ENCODE results near the gene ADH7.

GRCh38 chr4:99400831-99401230, 34.3 kb downstream of the ADH7 start:
- TF ChIP-seq RAD21 (IDR thresholded peaks at IDR 0.05; ENCODE audit: low read depth): no peak
- TF ChIP-seq, protein P1, sequence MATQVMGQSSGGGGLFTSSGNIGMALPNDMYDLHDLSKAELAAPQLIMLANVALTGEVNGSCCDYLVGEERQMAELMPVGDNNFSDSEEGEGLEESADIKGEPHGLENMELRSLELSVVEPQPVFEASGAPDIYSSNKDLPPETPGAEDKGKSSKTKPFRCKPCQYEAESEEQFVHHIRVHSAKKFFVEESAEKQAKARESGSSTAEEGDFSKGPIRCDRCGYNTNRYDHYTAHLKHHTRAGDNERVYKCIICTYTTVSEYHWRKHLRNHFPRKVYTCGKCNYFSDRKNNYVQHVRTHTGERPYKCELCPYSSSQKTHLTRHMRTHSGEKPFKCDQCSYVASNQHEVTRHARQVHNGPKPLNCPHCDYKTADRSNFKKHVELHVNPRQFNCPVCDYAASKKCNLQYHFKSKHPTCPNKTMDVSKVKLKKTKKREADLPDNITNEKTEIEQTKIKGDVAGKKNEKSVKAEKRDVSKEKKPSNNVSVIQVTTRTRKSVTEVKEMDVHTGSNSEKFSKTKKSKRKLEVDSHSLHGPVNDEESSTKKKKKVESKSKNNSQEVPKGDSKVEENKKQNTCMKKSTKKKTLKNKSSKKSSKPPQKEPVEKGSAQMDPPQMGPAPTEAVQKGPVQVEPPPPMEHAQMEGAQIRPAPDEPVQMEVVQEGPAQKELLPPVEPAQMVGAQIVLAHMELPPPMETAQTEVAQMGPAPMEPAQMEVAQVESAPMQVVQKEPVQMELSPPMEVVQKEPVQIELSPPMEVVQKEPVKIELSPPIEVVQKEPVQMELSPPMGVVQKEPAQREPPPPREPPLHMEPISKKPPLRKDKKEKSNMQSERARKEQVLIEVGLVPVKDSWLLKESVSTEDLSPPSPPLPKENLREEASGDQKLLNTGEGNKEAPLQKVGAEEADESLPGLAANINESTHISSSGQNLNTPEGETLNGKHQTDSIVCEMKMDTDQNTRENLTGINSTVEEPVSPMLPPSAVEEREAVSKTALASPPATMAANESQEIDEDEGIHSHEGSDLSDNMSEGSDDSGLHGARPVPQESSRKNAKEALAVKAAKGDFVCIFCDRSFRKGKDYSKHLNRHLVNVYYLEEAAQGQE (IDR thresholded peaks at IDR 0.05; ENCODE audit: low read depth): no peak
- TF ChIP-seq POLR2AphosphoS5 (IDR thresholded peaks at IDR 0.05; ENCODE audit: low read depth, low read length): no peak
- no peak for TF ChIP-seq CTCF (IDR thresholded peaks at IDR 0.05 in 2 of 3, conservative IDR thresholded peaks at IDR 0.05 in 1 of 3; ENCODE audit: borderline replicate concordance in 1 of 3, insufficient read depth in 1 of 3, low read depth in 2 of 3, low read length in 2 of 3)
- TF ChIP-seq TCF7L2 (IDR thresholded peaks at IDR 0.05; ENCODE audit: borderline replicate concordance, extremely low read depth, insufficient read depth, insufficient read length): no peak
- TF ChIP-seq SIN3A (IDR thresholded peaks at IDR 0.05; ENCODE audit: low read depth): no peak
- TF ChIP-seq MAX (IDR thresholded peaks at IDR 0.05): no peak

All from HCT116 (cell line).